ENCODE results near the gene ADAMTS17.

Gene ADAMTS17

GRCh38 chr15:99963096-99963825 is 378.5 kb downstream of the ADAMTS17 start:
- no peak for DNase-seq

DNA sequence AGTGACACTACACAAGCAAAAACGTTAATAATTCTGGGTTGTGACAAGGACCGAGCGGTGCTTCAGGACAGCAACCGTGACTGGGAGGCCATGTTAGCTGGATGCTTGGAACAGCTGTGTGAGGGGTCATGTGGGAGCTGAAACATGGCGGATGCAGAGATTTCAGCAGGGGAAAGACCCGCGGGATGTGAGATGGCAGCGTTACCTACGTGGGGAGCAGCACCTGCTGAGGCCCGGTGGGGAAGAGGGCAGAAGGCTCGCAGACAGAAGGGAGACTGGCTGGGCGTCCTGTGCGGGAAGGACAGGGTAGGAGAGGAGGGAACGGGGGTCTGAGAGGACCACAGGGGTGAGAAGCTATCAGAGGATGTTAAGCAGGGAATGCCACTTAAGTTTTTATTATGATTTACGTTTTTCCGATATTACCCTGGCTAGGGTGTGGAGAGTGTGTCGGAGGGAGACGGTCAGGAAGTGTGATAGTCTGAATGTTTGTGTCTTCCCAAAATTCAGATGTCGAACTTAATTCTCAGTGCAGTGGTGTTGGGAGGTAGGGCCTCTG is 379.7 kb downstream of the ADAMTS17 start:
- DNase-seq: no peak

GRCh38 chr15:99961011-99961441 is 380.7 kb downstream of the ADAMTS17 start:
- peak; percentile 65 for DNase-seq

DNA sequence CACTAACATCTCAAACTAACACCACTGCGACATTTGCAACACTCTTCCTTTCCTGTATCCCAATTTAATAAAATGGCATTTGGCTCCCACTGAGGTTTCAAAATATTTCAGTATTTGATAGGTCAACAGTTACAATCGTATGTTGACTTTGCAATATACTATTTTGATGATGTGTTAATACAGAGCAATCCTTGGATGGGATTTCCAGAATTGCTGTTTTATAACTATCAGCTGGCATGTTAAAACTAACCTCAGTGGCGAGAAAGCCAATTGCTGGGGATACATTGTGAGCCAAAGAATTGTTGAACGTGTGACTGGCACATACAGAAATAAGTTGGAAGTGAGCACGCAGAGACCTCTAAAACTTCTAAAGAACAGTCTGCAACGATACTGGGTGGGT is 382.4 kb downstream of the ADAMTS17 start:
- no peak for DNase-seq

DNA sequence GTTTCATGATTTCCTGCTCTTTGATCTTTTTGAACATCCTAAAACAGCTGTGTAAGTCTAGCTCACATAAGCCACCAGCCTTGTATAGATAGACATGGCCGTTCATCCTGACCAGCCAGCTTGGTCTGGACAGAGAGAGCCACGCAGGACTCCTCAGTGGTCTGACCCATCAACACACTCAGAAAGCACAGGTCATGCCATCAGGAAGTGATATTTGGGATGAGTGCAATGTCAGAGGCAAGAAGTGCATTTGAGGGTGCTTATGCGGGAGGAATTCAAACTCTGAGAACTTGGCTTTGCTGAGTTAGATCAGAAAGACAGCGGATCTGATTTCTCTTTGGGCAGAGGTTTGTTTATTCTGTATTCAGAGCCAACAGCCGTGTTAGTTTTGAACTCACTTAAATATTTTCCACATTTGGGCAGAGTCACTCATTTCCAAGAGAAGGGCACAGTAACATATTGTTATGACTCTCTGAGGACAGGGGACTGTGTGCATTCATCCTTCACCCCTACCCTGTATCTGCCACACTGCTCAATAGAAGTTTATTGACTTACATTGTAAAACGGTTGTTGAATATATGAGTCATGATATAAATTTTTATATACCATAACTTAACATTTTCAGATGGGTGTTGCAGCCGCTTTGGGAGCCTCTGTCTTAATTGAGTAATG is 383.2 kb downstream of the ADAMTS17 start:
- no peak for DNase-seq

DNA sequence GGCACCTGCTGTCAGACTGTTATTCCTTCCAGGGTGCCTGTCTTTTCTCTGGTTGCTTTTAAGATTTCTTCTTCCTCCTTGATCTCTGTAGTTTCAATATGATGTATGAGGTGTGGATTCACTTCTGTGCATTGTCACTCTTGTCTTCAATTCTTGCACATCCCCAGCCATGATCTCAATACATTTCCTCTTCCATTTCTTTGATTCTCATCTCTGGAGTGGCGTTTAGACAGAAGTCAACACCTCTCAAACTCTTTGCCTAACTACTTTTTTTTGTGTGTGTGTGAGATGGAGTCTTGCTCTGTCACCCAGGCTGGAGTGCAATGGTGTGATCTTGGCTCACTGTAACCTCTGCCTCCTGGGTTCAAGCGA is 384.1 kb downstream of the ADAMTS17 start:
- no peak for DNase-seq

- no peak for DNase-seq
Observed at GRCh38 chr15:99956820-99957641, 384.7 kb downstream of the ADAMTS17 start.

GRCh38 chr15:99956022-99956775 is 385.6 kb downstream of the ADAMTS17 start:
- no peak for DNase-seq

- DNase-seq: no peak
Observed at GRCh38 chr15:99955532-99955931, 386.2 kb downstream of the ADAMTS17 start.

- DNase-seq: no peak
Observed at GRCh38 chr15:99955181-99955525, 386.6 kb downstream of the ADAMTS17 start.

DNA sequence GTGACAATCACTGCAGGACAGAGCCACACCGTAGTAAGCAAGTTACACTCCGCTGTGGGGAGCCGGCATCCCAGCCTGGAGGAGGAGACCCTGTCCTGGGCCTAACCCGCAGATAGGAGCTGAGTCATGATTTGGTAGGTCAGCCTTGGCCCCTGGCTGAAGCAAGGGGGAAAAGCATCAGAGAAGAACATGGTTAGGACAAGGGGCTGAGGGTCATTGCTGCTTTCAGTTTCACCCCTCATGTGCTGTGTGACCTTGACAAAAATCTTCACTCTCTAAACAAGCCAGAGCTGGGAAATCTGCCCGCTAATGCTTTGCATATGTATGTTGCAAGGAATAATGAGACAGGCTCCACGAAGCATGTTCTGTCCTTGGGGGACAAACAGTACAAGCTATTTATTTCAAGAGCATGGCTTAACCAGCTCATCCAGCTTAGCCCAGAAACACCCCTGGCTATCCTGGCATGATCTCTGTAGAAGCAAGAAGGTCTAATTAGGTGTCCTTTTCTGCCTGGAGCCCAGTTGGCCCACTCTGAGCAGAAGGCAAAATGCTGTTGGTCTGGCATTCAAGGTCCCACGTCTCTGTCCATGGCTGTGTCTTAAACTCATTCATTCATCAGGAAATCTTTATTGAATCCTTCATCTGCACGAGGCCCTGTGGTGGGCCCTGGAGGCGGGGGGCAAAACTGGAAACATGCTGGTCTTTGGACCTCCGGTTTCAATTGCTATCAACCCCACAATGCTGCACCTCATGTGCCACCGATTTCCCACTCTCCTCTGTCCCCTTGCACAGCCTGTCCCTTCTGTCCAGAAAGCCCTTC is 387.2 kb downstream of the ADAMTS17 start:
- DNase-seq: no peak

DNA sequence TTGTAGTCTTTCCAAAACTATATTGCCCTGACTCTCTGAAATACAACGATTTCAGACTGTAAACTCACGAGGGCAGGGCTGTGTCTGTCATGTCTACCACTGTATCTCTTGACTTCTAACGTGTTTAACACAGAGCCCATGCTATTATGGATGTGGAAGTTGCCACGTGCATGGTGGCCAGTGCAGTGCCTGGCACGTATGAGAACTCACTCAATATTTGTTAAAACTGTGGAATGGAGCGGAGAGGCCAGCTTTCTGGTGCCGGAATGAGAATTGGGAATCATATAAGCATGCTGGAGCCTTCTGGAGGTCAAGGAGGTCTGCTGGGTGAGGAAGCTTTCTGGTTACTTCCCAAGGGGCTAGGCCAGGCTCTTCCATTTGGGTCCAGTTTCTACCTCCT is 387.9 kb downstream of the ADAMTS17 start:
- no peak for DNase-seq

- no peak for DNase-seq
Observed at GRCh38 chr15:99951511-99951910, 390.3 kb downstream of the ADAMTS17 start.

DNA sequence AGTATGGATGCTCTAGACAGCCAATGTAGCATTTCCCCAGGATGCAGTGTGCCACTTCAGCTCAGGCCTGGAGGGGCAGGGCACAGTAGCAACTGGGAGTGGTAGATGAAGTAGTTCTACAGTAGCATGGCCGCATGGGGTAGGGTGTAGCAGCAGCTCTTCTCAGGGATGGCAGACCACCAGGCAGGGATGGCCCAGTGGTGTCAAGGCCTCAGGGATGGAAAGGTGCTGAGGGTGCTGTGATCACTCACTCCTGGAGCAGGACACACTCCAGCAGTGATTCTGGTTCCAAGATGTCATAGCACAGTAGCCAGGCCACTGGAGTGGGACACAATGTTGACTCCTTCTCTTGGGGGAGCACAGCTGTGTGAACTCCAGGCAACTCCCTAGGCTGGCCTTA is 397.6 kb downstream of the ADAMTS17 start:
- no peak for DNase-seq

DNA sequence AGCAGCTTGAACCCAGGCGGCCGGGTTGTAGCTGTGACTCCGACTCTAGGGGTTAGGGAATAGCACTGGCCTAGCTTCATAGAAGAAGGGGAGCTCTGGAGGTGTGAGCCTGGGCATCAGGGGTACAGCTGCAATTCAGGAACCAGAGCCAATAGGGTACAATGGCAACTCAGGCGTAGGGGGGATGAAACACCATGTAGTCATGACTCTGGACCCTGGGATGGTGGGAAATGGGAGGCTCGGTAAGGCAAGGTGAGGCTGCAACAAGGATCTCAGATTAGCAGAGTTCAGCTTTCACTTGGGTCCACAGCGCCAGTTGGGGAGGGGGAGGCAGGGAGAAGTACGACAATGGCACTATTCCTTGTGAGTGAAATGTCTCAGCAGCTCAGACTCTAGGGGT is 398.3 kb downstream of the ADAMTS17 start:
- no peak for DNase-seq

- DNase-seq: no peak
Observed at GRCh38 chr15:99932676-99933402, 408.9 kb downstream of the ADAMTS17 start.

GRCh38 chr15:99931703-99932603 is 409.8 kb downstream of the ADAMTS17 start:
- no peak for DNase-seq

GRCh38 chr15:99930696-99931095 is 411.1 kb downstream of the ADAMTS17 start:
- no peak for DNase-seq

- no peak for DNase-seq
Observed at GRCh38 chr15:99929266-99929665, 412.5 kb downstream of the ADAMTS17 start.

DNA sequence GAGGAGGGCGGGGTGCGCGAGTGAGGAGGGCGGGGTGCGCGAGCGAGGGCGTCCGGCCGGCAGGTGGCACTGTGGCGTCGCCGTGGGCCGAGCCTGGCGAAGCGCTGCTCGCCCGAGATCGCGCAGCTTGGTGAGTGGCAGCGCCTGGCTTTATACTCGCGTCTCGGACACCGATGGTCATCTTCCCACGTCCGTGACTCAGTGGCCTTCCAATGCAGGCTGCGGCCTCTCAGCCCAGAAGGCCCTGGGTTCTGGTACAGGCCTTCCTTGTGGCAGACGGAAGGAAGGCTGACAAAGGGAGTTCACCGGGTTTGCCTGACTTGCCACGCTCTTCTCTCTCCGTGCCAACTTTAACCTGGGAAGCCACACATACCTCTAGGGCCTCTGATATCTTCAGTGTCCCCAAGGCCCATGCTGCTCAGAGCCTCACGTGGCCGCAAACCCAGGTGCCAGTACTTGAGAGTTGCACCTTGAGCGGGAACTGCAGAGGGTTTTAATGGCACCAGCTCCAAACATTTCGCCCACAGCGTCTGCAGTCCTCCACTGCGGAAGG is 413.3 kb downstream of the ADAMTS17 start:
- peak; percentile 89 for DNase-seq

Data from activated CD4-positive, alpha-beta T cell treated with anti-CD3 and anti-CD28 coated beads for 48 hours (primary cell).